Neural progenitor cell (in vitro differentiated cells): ENCODE measurements around the gene HMCES. TPM values are rescaled to one million over a fixed set of nuclear protein-coding genes. Genes with fewer than 3 reads are reported as not detected.

ENCODE experiments used
- DNase-seq: peaks from one replicate; pipeline ENCODE4 v3.0.0-alpha.2; 2016; ENCODE audit warnings: low spot score
- H2AFZ ChIP-seq: fragments of 200-600 bp; sonication (generic); replicated peaks from 2 replicates; pipeline ENCODE4 v1.6.1; 2016; ENCODE audit warnings: antibody characterized with exemption
- H3F3A ChIP-seq: fragments of 200-600 bp; sonication (generic); 2 replicates; pipeline ENCODE4 v1.6.1; 2016; ENCODE audit warnings: antibody characterized with exemption, low read depth
- H3K27ac ChIP-seq: fragments of 200-600 bp; sonication (generic); 2 replicates; pipeline ENCODE4 v1.5.1; 2016; ENCODE audit warnings: mild to moderate bottlenecking
- H3K27me3 ChIP-seq: fragments of 200-600 bp; sonication (generic); 2 replicates; pipeline ENCODE4 v1.6.1; 2016; ENCODE audit warnings: mild to moderate bottlenecking, moderate library complexity
- H3K36me3 ChIP-seq: fragments of 200-600 bp; sonication (generic); 2 replicates; pipeline ENCODE4 v1.5.1; 2016
- H3K4me1 ChIP-seq: fragments of 200-600 bp; sonication (generic); 2 replicates; pipeline ENCODE4 v1.6.1; 2016; ENCODE audit warnings: mixed run types
- H3K4me2 ChIP-seq: fragments of 200-600 bp; sonication (generic); 2 replicates; pipeline ENCODE4 v1.6.1; 2016
- H3K4me3 ChIP-seq: fragments of 200-600 bp; sonication (generic); 2 replicates; pipeline ENCODE4 v1.5.1; 2016
- H3K79me2 ChIP-seq: fragments of 200-600 bp; sonication (generic); 2 replicates; pipeline ENCODE4 v1.6.1; 2016; ENCODE audit warnings: low read depth
- H3K9ac ChIP-seq: fragments of 200-600 bp; sonication (generic); 2 replicates; pipeline ENCODE4 v1.6.1; 2016
- H3K9me3 ChIP-seq: fragments of 200-600 bp; sonication (generic); 2 replicates; pipeline ENCODE4 v1.5.1; 2016; ENCODE audit warnings: low read depth
- H4K20me1 ChIP-seq: fragments of 200-600 bp; sonication (generic); 2 replicates; pipeline ENCODE4 v1.6.1; 2016; ENCODE audit warnings: low read depth
- H3K27ac Mint-ChIP-seq: 3 replicates; pipeline ENCODE4 v1.8.0; 2021; ENCODE audit warnings: mixed read lengths
- H3K27me3 Mint-ChIP-seq: 2 replicates; pipeline ENCODE4 v1.8.0; 2022; ENCODE audit warnings: low read depth, mild to moderate bottlenecking, inconsistent platforms, moderate library complexity, mixed read lengths; ENCODE audit not compliant: insufficient read depth
- H3K36me3 Mint-ChIP-seq: 3 replicates; pipeline ENCODE4 v1.8.0; 2021; ENCODE audit warnings: mixed read lengths
- H3K4me1 Mint-ChIP-seq: 3 replicates; pipeline ENCODE4 v1.8.0; 2021; ENCODE audit warnings: mixed read lengths
- H3K4me3 Mint-ChIP-seq: 3 replicates; pipeline ENCODE4 v1.8.0; 2021; ENCODE audit warnings: mild to moderate bottlenecking, moderate library complexity, mixed read lengths
- H3K9me3 Mint-ChIP-seq: 3 replicates; pipeline ENCODE4 v1.8.0; 2020; ENCODE audit warnings: mixed read lengths
- EZH2 ChIP-seq: fragments of 200-600 bp; sonication (generic); IDR thresholded peaks from 2 replicates; pipeline ENCODE4 v1.6.1; 2017; ENCODE audit warnings: antibody characterized with exemption, mild to moderate bottlenecking, moderate library complexity
- EZH2phosphoT487 ChIP-seq: fragments of 200-600 bp; sonication (generic); IDR thresholded peaks from 2 replicates; pipeline ENCODE4 v1.6.1; 2017; ENCODE audit warnings: antibody characterized with exemption
- total RNA-seq: library from RNA; depleted of rRNA; stranded (reverse); fragments of >200 nt; gene quantifications from 2 replicates; pipeline ENCODE4 v1.2.3, GENCODE V29; 2015; ENCODE audit warnings: low replicate concordance
- TF ChIP-seq, protein P1 (sequence below): fragments of 200-600 bp; sonication (generic); IDR thresholded peaks from 2 replicates; pipeline ENCODE4 v1.5.1; 2017; ENCODE audit warnings: antibody characterized with exemption, mild to moderate bottlenecking

The HMCES gene
- total RNA-seq, 1 donor from 2014 or later: 25.1 TPM

- Histone ChIP-seq H4K20me1 (no peaks in the 10 kb centered on the region), H3K27ac (no peak overlapping the region), H2AFZ (no peak overlapping the region), H3K4me2 (no peak overlapping the region), H3F3A (no peaks in the 10 kb centered on the region), H3K4me3 (no peak overlapping the region), H3K36me3 (no peaks in the 10 kb centered on the region), H3K4me1 (no peaks in the 10 kb centered on the region), H3K27me3 (no peaks in the 10 kb centered on the region), H3K79me2 (no peaks in the 10 kb centered on the region), H3K9ac (no peak overlapping the region), H3K9me3 (no peaks in the 10 kb centered on the region)
- Mint-ChIP-seq H3K9me3 (no peaks in the 10 kb centered on the region), H3K4me1 (no peaks in the 10 kb centered on the region), H3K36me3 (peaks cover 26% of the 10 kb centered on the region), H3K27me3 (no peaks in the 10 kb centered on the region), H3K27ac (no peak overlapping the region), H3K4me3 (no peak overlapping the region)
- TF ChIP-seq EZH2phosphoT487: no peak
- TF ChIP-seq, protein P1, sequence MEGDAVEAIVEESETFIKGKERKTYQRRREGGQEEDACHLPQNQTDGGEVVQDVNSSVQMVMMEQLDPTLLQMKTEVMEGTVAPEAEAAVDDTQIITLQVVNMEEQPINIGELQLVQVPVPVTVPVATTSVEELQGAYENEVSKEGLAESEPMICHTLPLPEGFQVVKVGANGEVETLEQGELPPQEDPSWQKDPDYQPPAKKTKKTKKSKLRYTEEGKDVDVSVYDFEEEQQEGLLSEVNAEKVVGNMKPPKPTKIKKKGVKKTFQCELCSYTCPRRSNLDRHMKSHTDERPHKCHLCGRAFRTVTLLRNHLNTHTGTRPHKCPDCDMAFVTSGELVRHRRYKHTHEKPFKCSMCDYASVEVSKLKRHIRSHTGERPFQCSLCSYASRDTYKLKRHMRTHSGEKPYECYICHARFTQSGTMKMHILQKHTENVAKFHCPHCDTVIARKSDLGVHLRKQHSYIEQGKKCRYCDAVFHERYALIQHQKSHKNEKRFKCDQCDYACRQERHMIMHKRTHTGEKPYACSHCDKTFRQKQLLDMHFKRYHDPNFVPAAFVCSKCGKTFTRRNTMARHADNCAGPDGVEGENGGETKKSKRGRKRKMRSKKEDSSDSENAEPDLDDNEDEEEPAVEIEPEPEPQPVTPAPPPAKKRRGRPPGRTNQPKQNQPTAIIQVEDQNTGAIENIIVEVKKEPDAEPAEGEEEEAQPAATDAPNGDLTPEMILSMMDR: no peak
- no peak for TF ChIP-seq EZH2
- DNase-seq: no peak
These were observed 18.8 kb upstream of the HMCES start for GRCh38 chr3:129259612-129260477.

GRCh38 chr3:129260606-129261005 lies 18.1 kb upstream of the HMCES start:
- no peak overlapping the region for H3K27ac Mint-ChIP-seq
- H3K79me2 ChIP-seq: no peaks in the 10 kb centered on the region
- no peak overlapping the region for H3K4me3 ChIP-seq
- DNase-seq: no peak
- H3K4me3 Mint-ChIP-seq: no peak overlapping the region
- no peaks in the 10 kb centered on the region for H3F3A ChIP-seq
- H4K20me1 ChIP-seq: no peaks in the 10 kb centered on the region
- H3K27me3 ChIP-seq: no peaks in the 10 kb centered on the region
- peaks cover 27% of the 10 kb centered on the region for H3K36me3 Mint-ChIP-seq
- no peaks in the 10 kb centered on the region for H3K27me3 Mint-ChIP-seq
- H3K9me3 Mint-ChIP-seq: no peaks in the 10 kb centered on the region
- no peak for TF ChIP-seq EZH2
- TF ChIP-seq EZH2phosphoT487: no peak
- TF ChIP-seq, protein P1: no peak
- no peak overlapping the region for H3K4me2 ChIP-seq
- H3K9me3 ChIP-seq: no peaks in the 10 kb centered on the region
- no peaks in the 10 kb centered on the region for H3K4me1 Mint-ChIP-seq
- no peaks in the 10 kb centered on the region for H3K4me1 ChIP-seq
- no peaks in the 10 kb centered on the region for H3K36me3 ChIP-seq
- no peak overlapping the region for H3K27ac ChIP-seq
- H2AFZ ChIP-seq: no peak overlapping the region
- H3K9ac ChIP-seq: no peak overlapping the region

DNA sequence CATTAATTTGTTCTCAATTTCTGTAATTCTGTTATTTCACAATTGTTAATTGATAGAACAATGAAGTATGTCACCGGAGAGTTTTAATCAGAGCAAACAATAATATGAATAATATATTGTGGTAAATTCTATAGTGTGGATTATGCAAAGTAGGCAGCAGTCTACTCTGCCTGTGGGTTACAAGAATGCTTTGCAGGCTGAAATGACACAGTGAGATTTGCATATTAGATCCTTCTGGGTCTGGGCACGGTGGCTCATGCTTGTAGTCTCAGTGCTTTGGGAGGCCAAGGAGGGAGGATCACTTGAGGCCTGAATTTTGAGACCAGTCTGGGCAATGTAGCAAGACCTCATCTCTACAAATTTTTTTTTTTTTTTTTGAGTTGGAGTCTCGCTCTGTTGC lies 16.8 kb upstream of the HMCES start:
- TF ChIP-seq, protein P1: no peak
- TF ChIP-seq EZH2phosphoT487: no peak
- TF ChIP-seq EZH2: no peak
- H3K27ac ChIP-seq: no peak overlapping the region
- H3K4me2 ChIP-seq: no peak overlapping the region
- H4K20me1 ChIP-seq: no peaks in the 10 kb centered on the region
- no peaks in the 10 kb centered on the region for H3K27me3 Mint-ChIP-seq
- H3K36me3 ChIP-seq: no peaks in the 10 kb centered on the region
- H3K9me3 Mint-ChIP-seq: no peaks in the 10 kb centered on the region
- H3K4me3 ChIP-seq: no peak overlapping the region
- H3K27me3 ChIP-seq: no peaks in the 10 kb centered on the region
- no peaks in the 10 kb centered on the region for H3K9me3 ChIP-seq
- H3F3A ChIP-seq: no peaks in the 10 kb centered on the region
- H3K4me1 Mint-ChIP-seq: no peaks in the 10 kb centered on the region
- no peaks in the 10 kb centered on the region for H3K79me2 ChIP-seq
- DNase-seq: no peak
- H3K36me3 Mint-ChIP-seq: peaks cover 25% of the 10 kb centered on the region
- no peak overlapping the region for H3K4me3 Mint-ChIP-seq
- no peaks in the 10 kb centered on the region for H3K4me1 ChIP-seq
- H2AFZ ChIP-seq: no peak overlapping the region
- no peak overlapping the region for H3K9ac ChIP-seq
- no peak overlapping the region for H3K27ac Mint-ChIP-seq
